Liver (tissue), 9 donors: Measurements from ENCODE around the gene TAS2R8. TPM values are rescaled to one million over a fixed set of nuclear protein-coding genes. Genes with fewer than 3 reads are reported as not detected.

Source experiments
- DNase-seq: peaks from one replicate; pipeline ENCODE4 v3.0.0-alpha.2; 2017; ENCODE audit warnings: low spot score
- H3K27ac ChIP-seq, 2 donors: one replicate each; pipeline ENCODE4 v1.7.0; 2013; ENCODE audit warnings: inconsistent platforms in 2 of 2, low read length in 2 of 2, control low read depth in 1 of 2, low read depth in 1 of 2, mild to moderate bottlenecking in 1 of 2
- H3K27me3 ChIP-seq, 4 donors: one replicate each; pipeline versions ENCODE4 v1.6.1 to v1.7.0; 2013; ENCODE audit warnings: low read length in 3 of 4, inconsistent platforms in 1 of 4, mild to moderate bottlenecking in 1 of 4, moderate library complexity in 1 of 4; ENCODE audit not compliant: control insufficient read depth in 4 of 4, insufficient read depth in 4 of 4
- H3K36me3 ChIP-seq, 4 donors: one replicate each; pipeline versions ENCODE4 v1.6.1 to v1.7.0; 2013; ENCODE audit warnings: low read length in 3 of 4, mild to moderate bottlenecking in 3 of 4, low read depth in 1 of 4, moderate library complexity in 1 of 4; ENCODE audit not compliant: control insufficient read depth in 4 of 4, insufficient read depth in 3 of 4
- H3K4me1 ChIP-seq, 4 donors: one replicate each; pipeline versions ENCODE4 v1.6.1 to v1.7.0; 2013; ENCODE audit warnings: low read length in 3 of 4, mild to moderate bottlenecking in 3 of 4, moderate library complexity in 1 of 4; ENCODE audit not compliant: control insufficient read depth in 4 of 4, insufficient read depth in 4 of 4
- H3K4me3 ChIP-seq, 3 donors: one replicate each; pipeline versions ENCODE4 v1.6.1 to v1.7.0; 2013; ENCODE audit warnings: low read length in 3 of 3, control low read depth in 1 of 3, low read depth in 1 of 3, mild to moderate bottlenecking in 1 of 3
- H3K9ac ChIP-seq, 2 donors: one replicate each; pipeline ENCODE4 v1.7.0; 2013; ENCODE audit warnings: low read length in 2 of 2, mild to moderate bottlenecking in 2 of 2, moderate library complexity in 2 of 2, control low read depth in 1 of 2, low read depth in 1 of 2
- H3K9me3 ChIP-seq, 4 donors: one replicate each; pipeline versions ENCODE4 v1.6.1 to v1.7.0; 2013; ENCODE audit warnings: low read length in 3 of 4; ENCODE audit not compliant: control insufficient read depth in 4 of 4
- EGR1 ChIP-seq, 2 donors: IDR thresholded peaks; 2 replicates each; pipeline ENCODE4 v1.6.1; 2016 to 2018; ENCODE audit warnings: antibody characterized with exemption in 2 of 2, low read depth in 2 of 2
- FOXA1 ChIP-seq: IDR thresholded peaks from 2 replicates; pipeline ENCODE4 v1.6.1; 2016; ENCODE audit warnings: antibody characterized with exemption
- FOXA2 ChIP-seq: IDR thresholded peaks from 2 replicates; pipeline ENCODE4 v1.6.1; 2016; ENCODE audit warnings: antibody characterized with exemption
- GABPA ChIP-seq, 2 donors: IDR thresholded peaks in 1 of 2; conservative IDR thresholded peaks in 1 of 2; 2 replicates each; pipeline ENCODE4 v1.6.1; 2016; ENCODE audit warnings: antibody characterized with exemption in 2 of 2, mild to moderate bottlenecking in 1 of 2, moderate library complexity in 1 of 2
- HNF4A ChIP-seq, 2 donors: conservative IDR thresholded peaks; 2 replicates each; pipeline ENCODE4 v1.6.1; 2016; ENCODE audit warnings: antibody characterized with exemption in 2 of 2, mild to moderate bottlenecking in 2 of 2
- HNF4G ChIP-seq: IDR thresholded peaks from 2 replicates; pipeline ENCODE4 v1.6.1; 2016; ENCODE audit warnings: antibody characterized with exemption
- JUND ChIP-seq, 2 donors: IDR thresholded peaks; 2 replicates each; pipeline ENCODE4 v1.6.1; 2016; ENCODE audit warnings: antibody characterized with exemption in 2 of 2
- NR2F2 ChIP-seq: IDR thresholded peaks from 2 replicates; pipeline ENCODE4 v1.6.1; 2016; ENCODE audit warnings: antibody characterized with exemption
- RAD21 ChIP-seq, 2 donors: IDR thresholded peaks; 2 replicates each; pipeline ENCODE4 v1.6.1; 2016; ENCODE audit warnings: antibody characterized with exemption in 2 of 2, mild to moderate bottlenecking in 2 of 2
- RXRA ChIP-seq, 2 donors: IDR thresholded peaks; 2 replicates each; pipeline ENCODE4 v1.6.1; 2017 to 2018; ENCODE audit warnings: antibody characterized with exemption in 2 of 2, mild to moderate bottlenecking in 1 of 2
- SP1 ChIP-seq: IDR thresholded peaks from 2 replicates; pipeline ENCODE4 v1.6.1; 2018; ENCODE audit warnings: antibody characterized with exemption, mild to moderate bottlenecking
- TAF1 ChIP-seq: conservative IDR thresholded peaks from 2 replicates; pipeline ENCODE4 v1.6.1; 2016; ENCODE audit warnings: antibody characterized with exemption, mild to moderate bottlenecking
- YY1 ChIP-seq: IDR thresholded peaks from 2 replicates; pipeline ENCODE4 v1.6.1; 2016; ENCODE audit warnings: antibody characterized with exemption, mild to moderate bottlenecking
- WGBS: extraction: QIAGEN DNeasy Blood & Tissue Kit; methylation state at CpG from one replicate; pipeline ENCODE4 v1.1.7; 2013; 5-methylcytosine and 5-hydroxymethylcytosine counted together
- polyA plus RNA-seq, 2 donors: library from polyadenylated mRNA; stranded (reverse) in 1 of 2; unstranded in 1 of 2; fragments of 200-250 nt in 1 of 2; fragments of >200 nt in 1 of 2; fragmentation: Nextera tagmentation in 1 of 2; extraction: Ambion mirVana in 1 of 2; gene quantifications; one replicate each; pipeline versions ENCODE4 v1.2.1 to v1.2.3, GENCODE V29; 2013 to 2015
- total RNA-seq, 2 donors: library from RNA; depleted of rRNA; stranded (reverse); fragments of >200 nt; gene quantifications; one replicate each; pipeline ENCODE4 v1.2.3, GENCODE V29; 2014
- TF ChIP-seq, protein P1 (sequence below): IDR thresholded peaks from 2 replicates; pipeline ENCODE4 v1.6.1; 2016; ENCODE audit warnings: antibody characterized with exemption, mild to moderate bottlenecking
- TF ChIP-seq, protein P2 (sequence below): IDR thresholded peaks from 2 replicates; pipeline ENCODE4 v1.6.1; 2016; ENCODE audit warnings: antibody characterized with exemption
- TF ChIP-seq, protein P3 (sequence below): IDR thresholded peaks from 2 replicates; pipeline ENCODE4 v1.6.1; 2016; ENCODE audit warnings: antibody characterized with exemption
- TF ChIP-seq, protein P4 (sequence below): fragments of 150-350 bp; IDR thresholded peaks from 2 replicates; pipeline ENCODE4 v1.5.1; 2017; ENCODE audit warnings: improper control_type of control experiment, low read depth, low read length; ENCODE audit not compliant: missing input control
- TF ChIP-seq, protein P5 (sequence below): IDR thresholded peaks from 2 replicates; pipeline ENCODE4 v1.6.1; 2016; ENCODE audit warnings: antibody characterized with exemption
- donor health status: healthy.
- donor health status: healthy.
- donor health status: healthy.
- donor health status: healthy.
- donor health status: healthy.

Gene TAS2R8
- total and polyA plus RNA-seq, 4 donors = 0.25 TPM; not detected in 3

DNA sequence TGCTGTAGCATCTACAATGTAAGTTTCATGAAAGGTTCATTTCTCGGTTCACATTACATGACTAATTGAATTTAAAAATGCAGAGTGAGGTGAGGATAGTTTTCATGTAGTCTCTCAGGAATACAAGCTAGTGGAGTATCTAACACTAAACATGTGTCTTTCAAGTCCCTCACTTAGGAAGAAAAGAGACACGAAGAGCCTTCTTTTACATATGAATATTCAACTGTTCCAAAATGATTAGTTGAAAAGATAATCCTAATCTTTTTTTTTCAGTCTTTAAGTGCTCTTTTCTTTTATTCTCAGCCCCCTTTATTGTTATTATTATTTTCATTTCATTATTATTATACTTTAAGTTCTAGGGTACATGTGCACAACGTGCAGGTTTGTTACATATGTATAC, 31.4 kb upstream of the TAS2R8 start (continued):
- TF ChIP-seq, protein P1, sequence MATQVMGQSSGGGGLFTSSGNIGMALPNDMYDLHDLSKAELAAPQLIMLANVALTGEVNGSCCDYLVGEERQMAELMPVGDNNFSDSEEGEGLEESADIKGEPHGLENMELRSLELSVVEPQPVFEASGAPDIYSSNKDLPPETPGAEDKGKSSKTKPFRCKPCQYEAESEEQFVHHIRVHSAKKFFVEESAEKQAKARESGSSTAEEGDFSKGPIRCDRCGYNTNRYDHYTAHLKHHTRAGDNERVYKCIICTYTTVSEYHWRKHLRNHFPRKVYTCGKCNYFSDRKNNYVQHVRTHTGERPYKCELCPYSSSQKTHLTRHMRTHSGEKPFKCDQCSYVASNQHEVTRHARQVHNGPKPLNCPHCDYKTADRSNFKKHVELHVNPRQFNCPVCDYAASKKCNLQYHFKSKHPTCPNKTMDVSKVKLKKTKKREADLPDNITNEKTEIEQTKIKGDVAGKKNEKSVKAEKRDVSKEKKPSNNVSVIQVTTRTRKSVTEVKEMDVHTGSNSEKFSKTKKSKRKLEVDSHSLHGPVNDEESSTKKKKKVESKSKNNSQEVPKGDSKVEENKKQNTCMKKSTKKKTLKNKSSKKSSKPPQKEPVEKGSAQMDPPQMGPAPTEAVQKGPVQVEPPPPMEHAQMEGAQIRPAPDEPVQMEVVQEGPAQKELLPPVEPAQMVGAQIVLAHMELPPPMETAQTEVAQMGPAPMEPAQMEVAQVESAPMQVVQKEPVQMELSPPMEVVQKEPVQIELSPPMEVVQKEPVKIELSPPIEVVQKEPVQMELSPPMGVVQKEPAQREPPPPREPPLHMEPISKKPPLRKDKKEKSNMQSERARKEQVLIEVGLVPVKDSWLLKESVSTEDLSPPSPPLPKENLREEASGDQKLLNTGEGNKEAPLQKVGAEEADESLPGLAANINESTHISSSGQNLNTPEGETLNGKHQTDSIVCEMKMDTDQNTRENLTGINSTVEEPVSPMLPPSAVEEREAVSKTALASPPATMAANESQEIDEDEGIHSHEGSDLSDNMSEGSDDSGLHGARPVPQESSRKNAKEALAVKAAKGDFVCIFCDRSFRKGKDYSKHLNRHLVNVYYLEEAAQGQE = no peak
- TF ChIP-seq GABPA (IDR thresholded peaks at IDR 0.05 in 1 of 2, conservative IDR thresholded peaks at IDR 0.05 in 1 of 2) = no peak

DNA sequence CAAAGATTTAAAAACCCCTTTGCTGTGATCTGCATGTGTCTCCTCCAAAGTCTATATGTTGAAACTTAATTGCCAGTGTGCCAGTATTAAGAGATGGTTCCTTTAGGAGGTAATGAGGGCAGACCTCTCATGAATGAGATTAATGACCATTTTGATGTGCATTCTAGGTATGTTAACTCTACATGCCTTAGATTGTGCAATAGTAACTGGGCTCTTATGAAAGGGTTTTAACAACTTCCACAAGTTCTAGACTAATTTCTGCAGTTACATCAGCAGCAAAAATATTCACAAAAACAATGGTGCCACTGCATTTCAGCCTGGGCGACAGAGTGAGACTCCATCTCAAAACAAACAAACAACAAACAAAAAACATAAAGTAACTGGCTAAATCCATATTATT, 22.9 kb upstream of the TAS2R8 start:
- TF ChIP-seq, protein P2, sequence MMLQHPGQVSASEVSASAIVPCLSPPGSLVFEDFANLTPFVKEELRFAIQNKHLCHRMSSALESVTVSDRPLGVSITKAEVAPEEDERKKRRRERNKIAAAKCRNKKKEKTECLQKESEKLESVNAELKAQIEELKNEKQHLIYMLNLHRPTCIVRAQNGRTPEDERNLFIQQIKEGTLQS = no peak
- TF ChIP-seq, protein P1 = no peak
- TF ChIP-seq HNF4G (no peak), JUND (IDR thresholded peaks at IDR 0.05) (no peak), SP1 (no peak), YY1 (no peak), GABPA (IDR thresholded peaks at IDR 0.05 in 1 of 2, conservative IDR thresholded peaks at IDR 0.05 in 1 of 2) (no peak), TAF1 (no peak), FOXA2 (no peak), NR2F2 (no peak), RXRA (IDR thresholded peaks at IDR 0.05) (no peak), RAD21 (IDR thresholded peaks at IDR 0.05) (no peak), HNF4A (conservative IDR thresholded peaks at IDR 0.05) (no peak), EGR1 (IDR thresholded peaks at IDR 0.05; ENCODE audit: low read depth in 2 of 2) (no peak), FOXA1 (no peak)
- TF ChIP-seq, protein P3, sequence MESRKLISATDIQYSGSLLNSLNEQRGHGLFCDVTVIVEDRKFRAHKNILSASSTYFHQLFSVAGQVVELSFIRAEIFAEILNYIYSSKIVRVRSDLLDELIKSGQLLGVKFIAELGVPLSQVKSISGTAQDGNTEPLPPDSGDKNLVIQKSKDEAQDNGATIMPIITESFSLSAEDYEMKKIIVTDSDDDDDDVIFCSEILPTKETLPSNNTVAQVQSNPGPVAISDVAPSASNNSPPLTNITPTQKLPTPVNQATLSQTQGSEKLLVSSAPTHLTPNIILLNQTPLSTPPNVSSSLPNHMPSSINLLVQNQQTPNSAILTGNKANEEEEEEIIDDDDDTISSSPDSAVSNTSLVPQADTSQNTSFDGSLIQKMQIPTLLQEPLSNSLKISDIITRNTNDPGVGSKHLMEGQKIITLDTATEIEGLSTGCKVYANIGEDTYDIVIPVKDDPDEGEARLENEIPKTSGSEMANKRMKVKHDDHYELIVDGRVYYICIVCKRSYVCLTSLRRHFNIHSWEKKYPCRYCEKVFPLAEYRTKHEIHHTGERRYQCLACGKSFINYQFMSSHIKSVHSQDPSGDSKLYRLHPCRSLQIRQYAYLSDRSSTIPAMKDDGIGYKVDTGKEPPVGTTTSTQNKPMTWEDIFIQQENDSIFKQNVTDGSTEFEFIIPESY = no peak
- TF ChIP-seq, protein P4, sequence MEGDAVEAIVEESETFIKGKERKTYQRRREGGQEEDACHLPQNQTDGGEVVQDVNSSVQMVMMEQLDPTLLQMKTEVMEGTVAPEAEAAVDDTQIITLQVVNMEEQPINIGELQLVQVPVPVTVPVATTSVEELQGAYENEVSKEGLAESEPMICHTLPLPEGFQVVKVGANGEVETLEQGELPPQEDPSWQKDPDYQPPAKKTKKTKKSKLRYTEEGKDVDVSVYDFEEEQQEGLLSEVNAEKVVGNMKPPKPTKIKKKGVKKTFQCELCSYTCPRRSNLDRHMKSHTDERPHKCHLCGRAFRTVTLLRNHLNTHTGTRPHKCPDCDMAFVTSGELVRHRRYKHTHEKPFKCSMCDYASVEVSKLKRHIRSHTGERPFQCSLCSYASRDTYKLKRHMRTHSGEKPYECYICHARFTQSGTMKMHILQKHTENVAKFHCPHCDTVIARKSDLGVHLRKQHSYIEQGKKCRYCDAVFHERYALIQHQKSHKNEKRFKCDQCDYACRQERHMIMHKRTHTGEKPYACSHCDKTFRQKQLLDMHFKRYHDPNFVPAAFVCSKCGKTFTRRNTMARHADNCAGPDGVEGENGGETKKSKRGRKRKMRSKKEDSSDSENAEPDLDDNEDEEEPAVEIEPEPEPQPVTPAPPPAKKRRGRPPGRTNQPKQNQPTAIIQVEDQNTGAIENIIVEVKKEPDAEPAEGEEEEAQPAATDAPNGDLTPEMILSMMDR = no peak
- TF ChIP-seq, protein P5, sequence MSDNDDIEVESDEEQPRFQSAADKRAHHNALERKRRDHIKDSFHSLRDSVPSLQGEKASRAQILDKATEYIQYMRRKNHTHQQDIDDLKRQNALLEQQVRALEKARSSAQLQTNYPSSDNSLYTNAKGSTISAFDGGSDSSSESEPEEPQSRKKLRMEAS = no peak
- Histone ChIP-seq H3K9ac (no peak overlapping the region), H3K27me3 (no peaks in the 10 kb centered on the region), H3K4me1 (no peaks in the 10 kb centered on the region), H3K27ac (no peak overlapping the region), H3K36me3 (no peaks in the 10 kb centered on the region), H3K4me3 (no peak overlapping the region), H3K9me3 (no peaks in the 10 kb centered on the region)
- no peak for DNase-seq
- 94% methylated on average over 1 of the region's 1 CpG for WGBS
